Epithelial cell of esophagus (primary cell): Measurements from ENCODE around the gene SDC3.

ENCODE experiments used
- DNase-seq: peaks from one replicate; pipeline ENCODE4 v3.0.0; 2010; ENCODE audit warnings: low read depth
- H3K4me3 ChIP-seq: 2 replicates; pipeline ENCODE4 v1.5.1; 2011; ENCODE audit warnings: mild to moderate bottlenecking, low read length, control low read depth
- CTCF ChIP-seq: IDR thresholded peaks from 2 replicates; pipeline ENCODE4 v1.5.1; 2011; ENCODE audit warnings: low read depth, mild to moderate bottlenecking, low read length, control low read depth, inconsistent platforms; ENCODE audit not compliant: insufficient read depth; ENCODE audit errors: missing control alignments

Gene SDC3

GRCh38 chr1:30820299-30820698 lies 88.3 kb downstream of the SDC3 start:
- TF ChIP-seq CTCF = no peak
- DNase-seq = no peak
- H3K4me3 ChIP-seq = no peak overlapping the region
